NT2/D1 (cell line): Measurements from ENCODE around the gene ACAP3.

Experiments used
- DNase-seq: peaks from one replicate; pipeline ENCODE4 v3.0.0-alpha.2; 2011; ENCODE audit warnings: low read depth, low spot score
- H3K27me3 ChIP-seq: 2 replicates; pipeline ENCODE4 v1.6.0; 2011; ENCODE audit warnings: mild to moderate bottlenecking; ENCODE audit not compliant: insufficient read length, insufficient read depth
- H3K36me3 ChIP-seq: 2 replicates; pipeline ENCODE4 v1.6.1; 2011; ENCODE audit warnings: mild to moderate bottlenecking, low read length, mixed read lengths; ENCODE audit not compliant: insufficient read depth, insufficient read length
- H3K4me1 ChIP-seq: 2 replicates; pipeline ENCODE4 v1.5.1; 2011; ENCODE audit not compliant: insufficient read depth, insufficient read length
- H3K4me3 ChIP-seq: 2 replicates; pipeline ENCODE4 v1.5.1; 2011; ENCODE audit warnings: low read depth; ENCODE audit not compliant: insufficient read length
- H3K9ac ChIP-seq: 2 replicates; pipeline ENCODE4 v1.6.0; 2011; ENCODE audit warnings: low read depth; ENCODE audit not compliant: insufficient read length
- H3K9me3 ChIP-seq: 2 replicates; pipeline ENCODE4 v1.5.1; 2011; ENCODE audit warnings: mild to moderate bottlenecking, low read length; ENCODE audit not compliant: insufficient read depth
- SUZ12 ChIP-seq: IDR thresholded peaks from 2 replicates; pipeline ENCODE4 v1.6.1; 2011; ENCODE audit not compliant: insufficient read length, insufficient read depth; ENCODE audit errors: extremely low read depth
- YY1 ChIP-seq: IDR thresholded peaks from 2 replicates; pipeline ENCODE4 v1.6.1; 2011; ENCODE audit not compliant: insufficient read length, insufficient read depth
- ZNF274 ChIP-seq: IDR thresholded peaks from 2 replicates; pipeline ENCODE4 v1.6.1; 2011; ENCODE audit warnings: mild to moderate bottlenecking, low read depth, low read length

ACAP3 gene

GRCh38 chr1:1341549-1342021, 33.9 kb upstream of the ACAP3 start:
- Histone ChIP-seq H3K4me1 (peaks cover 8% of the 10 kb centered on the region), H3K36me3 (peaks cover 43% of the 10 kb centered on the region)

DNA sequence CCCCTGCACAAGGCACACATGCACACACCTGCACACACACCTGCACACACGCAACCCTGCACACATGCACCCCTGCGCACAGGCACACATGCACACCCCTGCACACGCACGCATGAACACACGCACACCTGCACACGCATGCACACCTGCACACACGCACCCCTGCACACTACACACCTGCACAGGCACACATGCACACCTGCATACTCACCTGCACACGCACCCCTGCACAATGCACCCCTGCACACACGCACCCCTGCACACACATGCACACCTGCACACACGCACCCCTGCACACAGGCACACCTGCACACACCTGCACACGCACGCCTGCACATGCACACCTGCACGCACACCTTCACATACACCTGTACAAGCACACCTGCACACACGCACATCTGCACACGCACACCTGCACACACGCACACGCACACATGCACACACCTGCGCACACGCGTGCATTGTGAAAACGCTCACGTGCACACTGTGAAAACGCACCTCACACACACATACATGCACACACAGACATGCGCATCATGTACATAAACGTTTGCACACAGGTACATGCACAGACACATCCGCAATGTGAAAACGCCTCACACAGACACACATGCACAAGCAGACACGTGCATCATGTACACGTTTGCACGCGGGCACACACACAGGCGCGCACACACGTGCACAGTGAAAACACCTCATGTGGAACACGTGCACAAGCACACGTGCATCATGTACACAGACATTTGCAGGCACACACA, 33.2 kb upstream of the ACAP3 start:
- Histone ChIP-seq H3K4me3 (no peak overlapping the region), H3K27me3 (no peaks in the 10 kb centered on the region), H3K36me3 (peaks cover 47% of the 10 kb centered on the region), H3K9me3 (no peaks in the 10 kb centered on the region), H3K4me1 (peaks cover 5% of the 10 kb centered on the region), H3K9ac (no peak overlapping the region)
- TF ChIP-seq SUZ12 = no peak
- no peak for TF ChIP-seq ZNF274
- TF ChIP-seq YY1 = no peak
- no peak for DNase-seq

More at GRCh38 chr1:1341549-1342021, 33.9 kb upstream of the ACAP3 start:
- H3K27me3 ChIP-seq = no peaks in the 10 kb centered on the region
- no peak overlapping the region for H3K9ac ChIP-seq
- H3K9me3 ChIP-seq = no peaks in the 10 kb centered on the region
- DNase-seq = no peak
- no peak overlapping the region for H3K4me3 ChIP-seq
- no peak for TF ChIP-seq ZNF274
- TF ChIP-seq YY1 = no peak
- no peak for TF ChIP-seq SUZ12

DNA sequence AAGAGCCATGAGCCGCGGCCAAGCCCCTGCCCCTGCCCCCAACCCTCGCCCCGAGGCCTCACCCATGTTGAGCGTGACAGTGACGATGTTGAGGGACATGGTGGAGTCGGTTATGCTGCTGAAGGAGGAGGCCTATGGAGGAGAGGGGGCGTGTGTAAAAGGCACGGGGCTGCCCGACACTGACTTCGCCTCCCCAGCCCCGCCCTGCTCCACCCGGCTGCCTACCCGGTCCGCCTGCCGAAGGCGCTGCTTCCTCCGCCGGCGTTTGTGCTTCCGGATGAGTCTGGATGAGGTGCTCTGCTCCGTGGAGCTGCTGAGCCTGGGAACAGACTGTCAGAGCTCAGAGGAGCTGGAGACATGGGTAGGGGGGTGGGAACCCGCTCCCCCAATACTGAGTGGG, 32.5 kb upstream of the ACAP3 start:
- H3K4me1 ChIP-seq = peaks cover 4% of the 10 kb centered on the region
- H3K9ac ChIP-seq = no peak overlapping the region
- no peaks in the 10 kb centered on the region for H3K9me3 ChIP-seq
- peaks cover 50% of the 10 kb centered on the region for H3K36me3 ChIP-seq
- H3K4me3 ChIP-seq = no peak overlapping the region
- TF ChIP-seq SUZ12 = no peak
- no peak for TF ChIP-seq ZNF274
- no peak for TF ChIP-seq YY1
- no peak for DNase-seq
- H3K27me3 ChIP-seq = no peaks in the 10 kb centered on the region

GRCh38 chr1:1338278-1338677, 30.5 kb upstream of the ACAP3 start:
- TF ChIP-seq ZNF274 = no peak
- no peak for TF ChIP-seq YY1
- TF ChIP-seq SUZ12 = no peak
- no peaks in the 10 kb centered on the region for H3K9me3 ChIP-seq
- no peak overlapping the region for H3K9ac ChIP-seq
- peaks cover 57% of the 10 kb centered on the region for H3K36me3 ChIP-seq
- H3K4me1 ChIP-seq = no peaks in the 10 kb centered on the region
- H3K27me3 ChIP-seq = no peaks in the 10 kb centered on the region
- no peak overlapping the region for H3K4me3 ChIP-seq
- DNase-seq = no peak

GRCh38 chr1:1337793-1338147, 30.0 kb upstream of the ACAP3 start:
- Histone ChIP-seq H3K27me3 (no peaks in the 10 kb centered on the region), H3K36me3 (peaks cover 57% of the 10 kb centered on the region), H3K4me1 (no peaks in the 10 kb centered on the region), H3K9ac (no peak overlapping the region), H3K9me3 (no peaks in the 10 kb centered on the region), H3K4me3 (no peak overlapping the region)
- DNase-seq = no peak
- no peak for TF ChIP-seq ZNF274
- no peak for TF ChIP-seq YY1
- no peak for TF ChIP-seq SUZ12

GRCh38 chr1:1336931-1337792, 29.4 kb upstream of the ACAP3 start:
- Histone ChIP-seq H3K4me3 (no peak overlapping the region), H3K9ac (no peak overlapping the region), H3K27me3 (no peaks in the 10 kb centered on the region), H3K9me3 (no peaks in the 10 kb centered on the region), H3K4me1 (no peaks in the 10 kb centered on the region), H3K36me3 (peaks cover 56% of the 10 kb centered on the region)
- DNase-seq = no peak
- TF ChIP-seq SUZ12 = no peak
- TF ChIP-seq YY1 = no peak
- no peak for TF ChIP-seq ZNF274

DNA sequence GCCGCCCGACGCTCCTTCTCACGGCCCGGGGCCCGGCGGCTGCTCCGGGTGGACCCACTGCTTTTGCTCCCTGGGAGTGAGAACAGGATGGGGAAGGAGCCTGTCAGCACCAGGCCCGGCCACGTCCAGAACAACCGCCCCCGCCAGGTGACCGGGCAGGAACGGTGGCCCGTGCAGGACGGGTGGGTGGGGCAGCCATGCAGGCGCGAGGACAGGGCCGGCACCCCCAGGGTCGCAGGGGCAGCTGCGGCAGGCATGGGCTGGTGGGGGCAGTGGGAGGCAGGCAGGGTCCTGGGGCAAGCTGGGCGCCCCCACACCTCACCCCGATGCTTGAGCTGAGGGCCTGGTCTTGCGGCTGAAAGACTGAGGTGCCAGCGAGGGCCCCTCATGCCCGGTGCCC, 28.7 kb upstream of the ACAP3 start:
- TF ChIP-seq SUZ12 = no peak
- no peak for TF ChIP-seq ZNF274
- TF ChIP-seq YY1 = no peak
- Histone ChIP-seq H3K27me3 (no peaks in the 10 kb centered on the region), H3K36me3 (peaks cover 49% of the 10 kb centered on the region), H3K4me1 (no peaks in the 10 kb centered on the region), H3K9ac (no peak overlapping the region), H3K9me3 (no peaks in the 10 kb centered on the region), H3K4me3 (no peak overlapping the region)
- DNase-seq = no peak
